Measurements from ENCODE around the gene SEMA4B.

- TF ChIP-seq CTCF (IDR thresholded peaks at IDR 0.05; ENCODE audit: low read depth, low read length) (no peak), EZH2phosphoT487 (IDR thresholded peaks at IDR 0.05; ENCODE audit: low read depth) (no peak)
These were observed 47.7 kb downstream of the SEMA4B start for GRCh38 chr15:90248789-90249202.

Data from OCI-LY3 (cell line).